GM12878 (cell line): ENCODE data around the gene CREG1. TPM values are rescaled to one million over a fixed set of nuclear protein-coding genes. Genes with fewer than 3 reads are reported as not detected.

Experiments used
- ATAC-seq: fragments of 200-7000 bp; cut with Tn5 transposase; 3 replicates; pipeline ENCODE4 v1.9.1; 2020; ENCODE audit warnings: mild to moderate bottlenecking, moderate library complexity
- BruUV-seq: library from RNA; stranded (reverse); fragments of 400-500 nt; replicated peaks from 2 replicates; lab custom pipeline; 2021; lab: Mats Ljungman, UMichigan
- CTCF ChIA-PET: fragments of 300-600 bp; sonication (Branson Sonifier 250); formaldehyde crosslinking; extraction: SDS; loops from one replicate; lab custom pipeline; 2021; ENCODE audit warnings: inconsistent platforms; lab: Yijun Ruan, JAX
- POLR2A ChIA-PET: fragments of 350-600 bp; formaldehyde crosslinking; extraction: SDS; loops from one replicate; lab custom pipeline; 2021; ENCODE audit warnings: inconsistent platforms; lab: Charles Lee
- RAD21 ChIA-PET: fragments of 300-600 bp; sonication (Branson Sonifier 250); formaldehyde crosslinking; loops from one replicate; lab custom pipeline; 2023; ENCODE audit warnings: antibody characterized with exemption; ENCODE audit not compliant: unreplicated experiment; lab: Charles Lee
- SMC1A ChIA-PET: fragments of 300-600 bp; sonication (Branson Sonifier 250); formaldehyde crosslinking; loops from one replicate; lab custom pipeline; 2023; ENCODE audit not compliant: unreplicated experiment, uncharacterized antibody; lab: Charles Lee
- DNase-seq: peaks from one replicate; pipeline ENCODE4 v3.0.0-alpha.2; 2011; ENCODE audit warnings: low read depth, low spot score
- FAIRE-seq: peaks from 3 replicates; lab custom pipeline; 2011; peaks lifted over from hg19 to GRCh38; lab: Jason Lieb, UNC
- H2AFZ ChIP-seq: 2 replicates; pipeline ENCODE4 v1.6.0; 2011; ENCODE audit warnings: low read depth, low read length, control low read depth; ENCODE audit not compliant: control insufficient read depth
- H3K27ac ChIP-seq: 2 replicates; pipeline ENCODE4 v1.5.1; 2011; ENCODE audit warnings: control low read depth; ENCODE audit not compliant: control insufficient read depth, insufficient read depth
- H3K27me3 ChIP-seq, 2 experiments: replicated peaks in 1 of 2; 2 replicates each; pipeline versions ENCODE4 v1.6.0 to v1.6.1; 2011; ENCODE audit warnings: low read length in 1 of 2; ENCODE audit not compliant: control insufficient read depth in 2 of 2, insufficient read depth in 2 of 2
- H3K36me3 ChIP-seq, 2 experiments: 2 replicates each; pipeline ENCODE4 v1.5.1; 2011; ENCODE audit warnings: low read length in 1 of 2; ENCODE audit not compliant: control insufficient read depth in 2 of 2, insufficient read depth in 2 of 2
- H3K4me1 ChIP-seq: 2 replicates; pipeline ENCODE4 v1.6.1; 2011; ENCODE audit warnings: mild to moderate bottlenecking, low read length, moderate library complexity, mixed read lengths; ENCODE audit not compliant: control insufficient read depth, insufficient read depth
- H3K4me2 ChIP-seq: 2 replicates; pipeline ENCODE4 v1.6.0; 2011; ENCODE audit warnings: control low read depth; ENCODE audit not compliant: control insufficient read depth, insufficient read depth
- H3K4me3 ChIP-seq: fragments of 200-600 bp; sonication (generic); 2 replicates; pipeline ENCODE4 v1.5.1; 2016
- H3K79me2 ChIP-seq: 2 replicates; pipeline ENCODE4 v1.6.0; 2011; ENCODE audit warnings: low read length; ENCODE audit not compliant: control insufficient read depth, insufficient read depth
- H3K9ac ChIP-seq: 2 replicates; pipeline ENCODE4 v1.8.0; 2011; ENCODE audit warnings: low read length, control low read depth, mixed read lengths; ENCODE audit not compliant: control insufficient read depth, insufficient read depth
- H3K9me3 ChIP-seq: replicated peaks from 3 replicates; pipeline ENCODE4 v1.5.1; 2011; ENCODE audit warnings: mild to moderate bottlenecking, low read length; ENCODE audit not compliant: control insufficient read depth, insufficient read depth
- H4K20me1 ChIP-seq: 2 replicates; pipeline ENCODE4 v1.6.0; 2011; ENCODE audit not compliant: control insufficient read depth, insufficient read depth
- HDAC2 ChIP-seq: fragments of 200-600 bp; sonication (generic); IDR thresholded peaks from 2 replicates; pipeline ENCODE4 v1.6.1; 2017
- MTA3 ChIP-seq: IDR thresholded peaks from 2 replicates; pipeline ENCODE4 v1.6.1; 2012; ENCODE audit warnings: low read length, inconsistent platforms, borderline replicate concordance
- NR2F1 ChIP-seq: fragments of 450-650 bp; conservative IDR thresholded peaks from 2 replicates; pipeline ENCODE4 v1.6.1; 2017; ENCODE audit warnings: mild to moderate bottlenecking
- SREBF1 ChIP-seq: IDR thresholded peaks from 2 replicates; pipeline ENCODE4 v1.6.1; 2012; ENCODE audit warnings: mild to moderate bottlenecking, low read length
- STAT1 ChIP-seq: fragments of 450-650 bp; conservative IDR thresholded peaks from 2 replicates; pipeline ENCODE4 v1.6.1; 2014; ENCODE audit warnings: antibody characterized with exemption, mild to moderate bottlenecking
- YBX1 ChIP-seq: fragments of 450-650 bp; IDR thresholded peaks from 2 replicates; pipeline ENCODE4 v1.6.1; 2016; ENCODE audit warnings: antibody characterized with exemption
- ZNF207 ChIP-seq: fragments of 450-650 bp; IDR thresholded peaks from 2 replicates; pipeline ENCODE4 v1.6.1; 2014; ENCODE audit warnings: antibody characterized with exemption, mild to moderate bottlenecking, borderline replicate concordance
- WGBS: methylation state at CpG from one replicate; pipeline ENCODE4 v1.1.6; 2016; ENCODE audit warnings: low lambda C conversion rate; ENCODE audit not compliant: insufficient replicate concordance, insufficient coverage; ENCODE audit errors: missing lambda C conversion rate; 5-methylcytosine and 5-hydroxymethylcytosine counted together
- in situ Hi-C: fragments of 300-500 bp; cut with MboI; formaldehyde crosslinking; loops from 9 replicates; pipeline ENCODE4 v1.14.3; 2018; ENCODE audit warnings: mixed read lengths
- intact Hi-C: fragments of 100-400 bp; cut with micrococcal nuclease; formaldehyde crosslinking; loops from one replicate; pipeline ENCODE4 v1.14.2; 2022; ENCODE audit not compliant: unreplicated experiment
- polyA plus RNA-seq, 11 experiments: library from polyadenylated mRNA; depleted of rRNA in 4 of 11; unstranded in 6 of 11; stranded (reverse) in 5 of 11; fragments of >200 nt; fragmentation: Nextera tagmentation in 4 of 11; fragmentation: Illumina TruSeq in 1 of 11; extraction: Ambion mirVana in 4 of 11; extraction: Trizol in 1 of 11; gene quantifications; 1 replicate in 1 of 11; 2 replicates in 10 of 11; pipeline versions ENCODE4 v1.2.1 to v1.2.3, GENCODE V29; 2011 to 2016; ENCODE audit warnings: inconsistent platforms in 2 of 11, missing spikeins in 2 of 11, low read depth in 1 of 11
- total RNA-seq, 4 experiments: library from RNA; depleted of rRNA in 3 of 4; stranded (reverse); fragments of >200 nt in 3 of 4; fragmentation: Illumina TruSeq in 1 of 4; extraction: Trizol in 1 of 4; gene quantifications; 2 replicates each; pipeline versions ENCODE4 v1.2.1 to v1.2.3, GENCODE V29; 2013 to 2021
- TF ChIP-seq, protein P1 (sequence below): fragments of 450-650 bp; conservative IDR thresholded peaks from 2 replicates; pipeline ENCODE4 v1.6.1; 2017; ENCODE audit warnings: mild to moderate bottlenecking, moderate library complexity
- TF ChIP-seq, protein P2 (sequence below): fragments of 450-650 bp; IDR thresholded peaks from 2 replicates; pipeline ENCODE4 v1.6.1; 2016; ENCODE audit warnings: mild to moderate bottlenecking, moderate library complexity, borderline replicate concordance
- TF ChIP-seq, protein P3 (sequence below): fragments of 450-650 bp; IDR thresholded peaks from 2 replicates; pipeline ENCODE4 v1.6.1; 2016; ENCODE audit warnings: mild to moderate bottlenecking
- TF ChIP-seq, protein P4 (sequence below): IDR thresholded peaks from 2 replicates; pipeline ENCODE4 v1.6.1; 2011; ENCODE audit warnings: low read depth, mild to moderate bottlenecking, low read length, moderate library complexity, borderline replicate concordance; ENCODE audit errors: extremely low read depth
- TF ChIP-seq, protein P5 (sequence below): fragments of 450-650 bp; IDR thresholded peaks from 2 replicates; pipeline ENCODE4 v1.6.1; 2017; ENCODE audit warnings: mild to moderate bottlenecking, low read depth, inconsistent platforms; ENCODE audit not compliant: poor library complexity, severe bottlenecking

The CREG1 gene
- total and polyA plus RNA-seq, 10 of the 15 experiments (the other 5 are each of a cell fraction or from before 2014, with no cell fraction given): 5.3 to 43.8 (median 22.1) TPM

DNA sequence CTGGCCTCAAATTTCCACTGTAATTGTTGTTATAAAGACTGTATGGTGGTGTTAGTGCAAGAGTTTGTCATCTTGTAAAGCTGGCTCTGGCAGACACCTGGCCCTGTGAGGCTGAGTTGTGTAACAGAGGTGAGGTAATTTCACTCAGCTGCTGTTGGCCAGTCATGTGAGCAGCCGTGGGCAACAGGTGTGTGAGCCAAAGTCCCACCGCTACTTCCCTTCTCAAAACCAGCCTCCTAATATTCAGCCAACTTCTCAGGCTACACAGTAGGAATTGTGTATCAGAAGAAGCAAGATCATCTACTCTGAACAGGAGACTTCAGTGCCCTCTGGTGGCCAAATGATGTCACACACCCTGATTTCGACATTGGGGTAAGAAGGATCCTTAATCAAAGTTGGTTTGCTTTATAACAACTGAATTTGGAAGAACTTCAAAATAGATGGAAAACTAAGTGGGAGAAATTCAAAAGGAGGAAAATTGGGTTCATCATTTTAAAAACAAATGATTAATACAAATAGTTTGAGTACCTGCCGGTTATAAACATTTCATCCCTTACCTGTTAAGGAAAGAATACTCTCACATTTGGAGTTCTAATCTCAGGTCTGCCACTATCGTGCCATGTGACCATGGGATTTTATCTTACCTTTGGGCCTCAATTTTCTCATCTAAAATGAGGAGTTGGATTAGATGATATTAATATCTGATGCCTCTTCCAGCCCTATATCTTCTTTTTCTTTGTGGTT, 2.6 kb upstream of the CREG1 start:
- H3K4me3 ChIP-seq: no peak overlapping the region
- no peak overlapping the region for H3K27ac ChIP-seq
- no peak for DNase-seq
- H3K4me2 ChIP-seq: no peak overlapping the region
- no peak overlapping the region for H2AFZ ChIP-seq
- no peaks in the 10 kb centered on the region for H3K9me3 ChIP-seq
- H3K27me3 ChIP-seq: no peaks in the 10 kb centered on the region
- SMC1A ChIA-PET: interaction anchor here (0.7 to 4.2 kb wide), 18 partner anchors 9 to 494 kb away, joined by 3 to 33 read pairs (median 4); no protein-coding TSS in a partner anchor
- intact Hi-C loops (loop anchor here (1.0 to 10.0 kb wide), 2 partner anchors 79 to 132 kb away; partner anchors contain the start of gene RCSD1), in situ Hi-C loops (no loop called here)
- CTCF ChIA-PET: interaction anchor here (0.6 to 10.9 kb wide), 39 partner anchors 9 to 646 kb away, joined by 3 to 262 read pairs (median 5); no protein-coding TSS in a partner anchor
- BruUV-seq: no TSS peak
- peaks cover 16% of the 10 kb centered on the region for H3K79me2 ChIP-seq
- ATAC-seq: peak; percentile 36
- peaks cover 9% of the 10 kb centered on the region for H3K4me1 ChIP-seq
- 2% methylated on average over 5 of the region's 5 CpGs for WGBS
- peak; percentile 96 for FAIRE-seq
- RAD21 ChIA-PET: interaction anchor here (0.7 to 2.0 kb wide), 16 partner anchors 10 to 495 kb away, joined by 3 to 13 read pairs (median 3); no protein-coding TSS in a partner anchor
- POLR2A ChIA-PET: interaction anchor here (1.2 kb wide), 1 partner anchor 160 kb away, joined by 4 read pairs; no protein-coding TSS in a partner anchor
- H3K36me3 ChIP-seq: no peaks in the 10 kb centered on the region
- no peaks in the 10 kb centered on the region for H4K20me1 ChIP-seq
- H3K9ac ChIP-seq: no peak overlapping the region
- TF ChIP-seq, protein P1, sequence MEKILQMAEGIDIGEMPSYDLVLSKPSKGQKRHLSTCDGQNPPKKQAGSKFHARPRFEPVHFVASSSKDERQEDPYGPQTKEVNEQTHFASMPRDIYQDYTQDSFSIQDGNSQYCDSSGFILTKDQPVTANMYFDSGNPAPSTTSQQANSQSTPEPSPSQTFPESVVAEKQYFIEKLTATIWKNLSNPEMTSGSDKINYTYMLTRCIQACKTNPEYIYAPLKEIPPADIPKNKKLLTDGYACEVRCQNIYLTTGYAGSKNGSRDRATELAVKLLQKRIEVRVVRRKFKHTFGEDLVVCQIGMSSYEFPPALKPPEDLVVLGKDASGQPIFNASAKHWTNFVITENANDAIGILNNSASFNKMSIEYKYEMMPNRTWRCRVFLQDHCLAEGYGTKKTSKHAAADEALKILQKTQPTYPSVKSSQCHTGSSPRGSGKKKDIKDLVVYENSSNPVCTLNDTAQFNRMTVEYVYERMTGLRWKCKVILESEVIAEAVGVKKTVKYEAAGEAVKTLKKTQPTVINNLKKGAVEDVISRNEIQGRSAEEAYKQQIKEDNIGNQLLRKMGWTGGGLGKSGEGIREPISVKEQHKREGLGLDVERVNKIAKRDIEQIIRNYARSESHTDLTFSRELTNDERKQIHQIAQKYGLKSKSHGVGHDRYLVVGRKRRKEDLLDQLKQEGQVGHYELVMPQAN: no peak
- TF ChIP-seq NR2F1: no peak
- TF ChIP-seq, protein P2, sequence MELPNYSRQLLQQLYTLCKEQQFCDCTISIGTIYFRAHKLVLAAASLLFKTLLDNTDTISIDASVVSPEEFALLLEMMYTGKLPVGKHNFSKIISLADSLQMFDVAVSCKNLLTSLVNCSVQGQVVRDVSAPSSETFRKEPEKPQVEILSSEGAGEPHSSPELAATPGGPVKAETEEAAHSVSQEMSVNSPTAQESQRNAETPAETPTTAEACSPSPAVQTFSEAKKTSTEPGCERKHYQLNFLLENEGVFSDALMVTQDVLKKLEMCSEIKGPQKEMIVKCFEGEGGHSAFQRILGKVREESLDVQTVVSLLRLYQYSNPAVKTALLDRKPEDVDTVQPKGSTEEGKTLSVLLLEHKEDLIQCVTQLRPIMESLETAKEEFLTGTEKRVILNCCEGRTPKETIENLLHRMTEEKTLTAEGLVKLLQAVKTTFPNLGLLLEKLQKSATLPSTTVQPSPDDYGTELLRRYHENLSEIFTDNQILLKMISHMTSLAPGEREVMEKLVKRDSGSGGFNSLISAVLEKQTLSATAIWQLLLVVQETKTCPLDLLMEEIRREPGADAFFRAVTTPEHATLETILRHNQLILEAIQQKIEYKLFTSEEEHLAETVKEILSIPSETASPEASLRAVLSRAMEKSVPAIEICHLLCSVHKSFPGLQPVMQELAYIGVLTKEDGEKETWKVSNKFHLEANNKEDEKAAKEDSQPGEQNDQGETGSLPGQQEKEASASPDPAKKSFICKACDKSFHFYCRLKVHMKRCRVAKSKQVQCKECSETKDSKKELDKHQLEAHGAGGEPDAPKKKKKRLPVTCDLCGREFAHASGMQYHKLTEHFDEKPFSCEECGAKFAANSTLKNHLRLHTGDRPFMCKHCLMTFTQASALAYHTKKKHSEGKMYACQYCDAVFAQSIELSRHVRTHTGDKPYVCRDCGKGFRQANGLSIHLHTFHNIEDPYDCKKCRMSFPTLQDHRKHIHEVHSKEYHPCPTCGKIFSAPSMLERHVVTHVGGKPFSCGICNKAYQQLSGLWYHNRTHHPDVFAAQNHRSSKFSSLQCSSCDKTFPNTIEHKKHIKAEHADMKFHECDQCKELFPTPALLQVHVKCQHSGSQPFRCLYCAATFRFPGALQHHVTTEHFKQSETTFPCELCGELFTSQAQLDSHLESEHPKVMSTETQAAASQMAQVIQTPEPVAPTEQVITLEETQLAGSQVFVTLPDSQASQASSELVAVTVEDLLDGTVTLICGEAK: no peak
- TF ChIP-seq, protein P3, sequence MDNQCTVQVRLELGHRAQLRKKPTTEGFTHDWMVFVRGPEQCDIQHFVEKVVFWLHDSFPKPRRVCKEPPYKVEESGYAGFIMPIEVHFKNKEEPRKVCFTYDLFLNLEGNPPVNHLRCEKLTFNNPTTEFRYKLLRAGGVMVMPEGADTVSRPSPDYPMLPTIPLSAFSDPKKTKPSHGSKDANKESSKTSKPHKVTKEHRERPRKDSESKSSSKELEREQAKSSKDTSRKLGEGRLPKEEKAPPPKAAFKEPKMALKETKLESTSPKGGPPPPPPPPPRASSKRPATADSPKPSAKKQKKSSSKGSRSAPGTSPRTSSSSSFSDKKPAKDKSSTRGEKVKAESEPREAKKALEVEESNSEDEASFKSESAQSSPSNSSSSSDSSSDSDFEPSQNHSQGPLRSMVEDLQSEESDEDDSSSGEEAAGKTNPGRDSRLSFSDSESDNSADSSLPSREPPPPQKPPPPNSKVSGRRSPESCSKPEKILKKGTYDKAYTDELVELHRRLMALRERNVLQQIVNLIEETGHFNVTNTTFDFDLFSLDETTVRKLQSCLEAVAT: no peak
- TF ChIP-seq HDAC2: no peak
- TF ChIP-seq, protein P4, sequence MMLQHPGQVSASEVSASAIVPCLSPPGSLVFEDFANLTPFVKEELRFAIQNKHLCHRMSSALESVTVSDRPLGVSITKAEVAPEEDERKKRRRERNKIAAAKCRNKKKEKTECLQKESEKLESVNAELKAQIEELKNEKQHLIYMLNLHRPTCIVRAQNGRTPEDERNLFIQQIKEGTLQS: no peak
- no peak for TF ChIP-seq YBX1
- no peak for TF ChIP-seq STAT1
- TF ChIP-seq ZNF207: no peak
- no peak for TF ChIP-seq MTA3
- TF ChIP-seq, protein P5, sequence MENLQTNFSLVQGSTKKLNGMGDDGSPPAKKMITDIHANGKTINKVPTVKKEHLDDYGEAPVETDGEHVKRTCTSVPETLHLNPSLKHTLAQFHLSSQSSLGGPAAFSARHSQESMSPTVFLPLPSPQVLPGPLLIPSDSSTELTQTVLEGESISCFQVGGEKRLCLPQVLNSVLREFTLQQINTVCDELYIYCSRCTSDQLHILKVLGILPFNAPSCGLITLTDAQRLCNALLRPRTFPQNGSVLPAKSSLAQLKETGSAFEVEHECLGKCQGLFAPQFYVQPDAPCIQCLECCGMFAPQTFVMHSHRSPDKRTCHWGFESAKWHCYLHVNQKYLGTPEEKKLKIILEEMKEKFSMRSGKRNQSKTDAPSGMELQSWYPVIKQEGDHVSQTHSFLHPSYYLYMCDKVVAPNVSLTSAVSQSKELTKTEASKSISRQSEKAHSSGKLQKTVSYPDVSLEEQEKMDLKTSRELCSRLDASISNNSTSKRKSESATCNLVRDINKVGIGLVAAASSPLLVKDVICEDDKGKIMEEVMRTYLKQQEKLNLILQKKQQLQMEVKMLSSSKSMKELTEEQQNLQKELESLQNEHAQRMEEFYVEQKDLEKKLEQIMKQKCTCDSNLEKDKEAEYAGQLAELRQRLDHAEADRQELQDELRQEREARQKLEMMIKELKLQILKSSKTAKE: no peak
- TF ChIP-seq SREBF1: no peak
